Measurements from ENCODE around the gene CELA2B. TPM values are rescaled to one million over a fixed set of nuclear protein-coding genes. Genes with fewer than 3 reads are reported as not detected.

The CELA2B gene
- total and polyA plus RNA-seq, 9 of the 15 experiments (the other 6 are each of a cell fraction or from before 2014, with no cell fraction given): 0.25 to 2.1 (median 0.38) TPM; not detected in 5

- no peak for TF ChIP-seq FOXK2 (conservative IDR thresholded peaks at IDR 0.05 in 1 of 2, IDR thresholded peaks at IDR 0.05 in 1 of 2; ENCODE audit: low read depth in 2 of 2)
- no peak for TF ChIP-seq NUFIP1 (IDR thresholded peaks at IDR 0.05; ENCODE audit: partially characterized antibody)
- peak; percentile 94 for TF ChIP-seq RBM25 (IDR thresholded peaks at IDR 0.05; ENCODE audit: low read depth, low read length, severe bottlenecking)
- peak; percentile 73 for TF ChIP-seq SMARCA5 (IDR thresholded peaks at IDR 0.05)
- TF ChIP-seq HDAC1 (IDR thresholded peaks at IDR 0.05): no peak
- TF ChIP-seq PTRF (tag; IDR thresholded peaks at IDR 0.05): no peak
- TF ChIP-seq ESRRA (IDR thresholded peaks at IDR 0.05; ENCODE audit: borderline replicate concordance, low read depth): no peak
- peak in 1 of 2 experiments; percentile 82; a peak in 2 of 4 replicates for TF ChIP-seq RCOR1 (IDR thresholded peaks at IDR 0.05; ENCODE audit: borderline replicate concordance in 1 of 2, low read depth in 2 of 2, low read length in 2 of 2)
- TF ChIP-seq CHD4 (IDR thresholded peaks at IDR 0.05; ENCODE audit: insufficient read depth, insufficient replicate concordance, low read depth, low read length, poor library complexity, severe bottlenecking): peak; percentile 68
- no peak for TF ChIP-seq CBFB (CRISPR knock-in tag; IDR thresholded peaks at IDR 0.05)
- no peak for TF ChIP-seq ARID1B (IDR thresholded peaks at IDR 0.05)
- TF ChIP-seq ETS2 (tag; IDR thresholded peaks at IDR 0.05; ENCODE audit: borderline replicate concordance, poor library complexity, severe bottlenecking): no peak
- no peak for TF ChIP-seq FOXK1 (CRISPR knock-in tag; IDR thresholded peaks at IDR 0.05; ENCODE audit: borderline replicate concordance)
- TF ChIP-seq ADNP (tag; IDR thresholded peaks at IDR 0.05): peak; percentile 97
- TF ChIP-seq, protein P1, sequence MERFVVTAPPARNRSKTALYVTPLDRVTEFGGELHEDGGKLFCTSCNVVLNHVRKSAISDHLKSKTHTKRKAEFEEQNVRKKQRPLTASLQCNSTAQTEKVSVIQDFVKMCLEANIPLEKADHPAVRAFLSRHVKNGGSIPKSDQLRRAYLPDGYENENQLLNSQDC (CRISPR knock-in tag; IDR thresholded peaks at IDR 0.05): no peak
- peak in 1 of 3 experiments; percentile 65 for TF ChIP-seq YY1 (IDR thresholded peaks at IDR 0.05; ENCODE audit: borderline replicate concordance in 1 of 3, control insufficient read depth in 1 of 3, extremely low read depth in 1 of 3, insufficient read depth in 3 of 3, insufficient read length in 1 of 3, insufficient replicate concordance in 2 of 3, low read depth in 1 of 3, low read length in 2 of 3)
- TF ChIP-seq POLR2G (IDR thresholded peaks at IDR 0.05; ENCODE audit: low read depth, low read length): no peak
- TF ChIP-seq ZNF609 (CRISPR knock-in tag; IDR thresholded peaks at IDR 0.05; ENCODE audit: borderline replicate concordance): no peak
- no peak for TF ChIP-seq MEF2A (IDR thresholded peaks at IDR 0.05; ENCODE audit: control insufficient read depth, low read depth, low read length)
- TF ChIP-seq HDAC3 (IDR thresholded peaks at IDR 0.05; ENCODE audit: borderline replicate concordance, partially characterized antibody): no peak
- no peak for TF ChIP-seq KDM4B (IDR thresholded peaks at IDR 0.05; ENCODE audit: borderline replicate concordance in 2 of 2, low read depth in 1 of 2)
These were observed 26.9 kb upstream of the CELA2B start (continued) for GRCh38 chr1:15448877-15449462.
